Heart left ventricle (tissue), 13 donors: ENCODE data around the gene PKD1.

Experiments used
- CTCF ChIP-seq, 12 donors: fragments of 200-600 bp; sonication (generic) in 4 of 12; IDR thresholded peaks; one replicate each; pipeline versions ENCODE4 v1.5.0 to v1.8.0; 2018 to 2022; ENCODE audit warnings: antibody characterized with exemption in 12 of 12, mild to moderate bottlenecking in 5 of 12
- POLR2A ChIP-seq, 2 donors: fragments of 450-650 bp; IDR thresholded peaks; one replicate each; pipeline ENCODE4 v1.6.1; 2017; ENCODE audit warnings: antibody characterized with exemption in 2 of 2, mild to moderate bottlenecking in 2 of 2, moderate library complexity in 2 of 2
- donor health status: ischemic (EF 13 %, LVEDD 7.1; RV severe dilation, severe dysfunction).
- donor health status: DM: no; HTN: yes; CAD: no.
- donor health status: DM: no; HTN: no; CAD: no.
- donor health status: ischemic (EF 25% LVEDD 6.9; RV normal size, moderate dysfunction).
- donor health status: ischemic (EF 25% LVEDD 5.7; RV mildly dilated, moderate dysfunction).
- donor health status: ischemic (EF 35%, LVEDD 5.7; RV mildly dilated, moderate dysfunction).
- donor health status: nonischemic (EF 11% LVEDD 7.7; RV severe dilation, severe dysfunction).
- donor health status: DM: yes; HTN: yes; CAD: no.
- donor health status: PGD.
- donor health status: ischemic (EF 29% LVEDD 5.4; RV normal size, mild dysfunction).
- donor health status: nonischemic (EF 23%, LVEDD 6.1; RV moderate dilation, normal function).

- no peak for TF ChIP-seq CTCF (IDR thresholded peaks at IDR 0.05)
- TF ChIP-seq POLR2A (IDR thresholded peaks at IDR 0.05), result no peak
These were observed 60.1 kb downstream of the PKD1 start for GRCh38 chr16:2075631-2076030.
